HG03175 (cell line): Measurements from ENCODE around the gene NDUFA13.

Experiments
- ATAC-seq: cut with Tn5 transposase; IDR thresholded peaks from one replicate; pipeline ENCODE4 v1.9.1; 2021; ENCODE audit warnings: mild to moderate bottlenecking, moderate library complexity; ENCODE audit not compliant: unreplicated experiment

NDUFA13 gene

DNA sequence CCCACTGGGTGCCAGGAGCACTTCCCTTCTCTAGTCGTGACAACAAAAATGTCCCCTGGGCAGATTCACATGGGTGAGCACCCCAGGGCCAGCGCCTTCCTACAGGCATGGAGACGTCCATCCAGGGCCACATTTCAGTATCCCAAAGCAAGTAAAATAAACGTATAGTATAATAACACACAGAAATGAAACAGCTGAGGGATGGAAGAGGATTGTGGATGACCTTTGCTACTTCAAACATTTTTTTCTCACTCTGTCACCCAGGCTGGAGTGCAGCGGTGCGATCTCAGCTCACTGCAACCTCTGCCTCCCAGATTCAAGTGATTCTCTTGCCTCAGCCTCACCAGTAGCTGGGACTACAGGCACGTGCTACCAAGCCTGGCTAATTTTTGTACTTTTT, 50.3 kb downstream of the NDUFA13 start:
- no peak for ATAC-seq

DNA sequence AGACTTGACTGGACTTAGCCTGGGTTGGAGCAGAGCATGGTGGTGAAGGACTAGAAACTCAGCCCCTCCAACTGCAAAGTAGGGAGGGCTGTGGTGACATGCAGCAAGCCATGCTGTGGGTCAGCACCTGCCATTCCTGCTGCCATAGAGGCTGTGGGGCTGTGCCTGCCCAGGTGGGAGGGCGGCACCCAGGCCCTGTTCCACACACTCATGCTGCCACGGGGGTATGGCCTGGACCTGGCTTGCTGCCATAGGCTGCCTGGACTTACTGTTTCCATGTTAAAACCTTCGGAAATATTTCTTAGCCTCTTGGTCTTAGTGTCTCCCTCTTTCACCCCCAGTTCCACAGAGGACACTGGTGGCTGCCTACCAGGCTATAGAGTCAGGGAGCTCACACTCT, 51.4 kb downstream of the NDUFA13 start:
- ATAC-seq: no peak

DNA sequence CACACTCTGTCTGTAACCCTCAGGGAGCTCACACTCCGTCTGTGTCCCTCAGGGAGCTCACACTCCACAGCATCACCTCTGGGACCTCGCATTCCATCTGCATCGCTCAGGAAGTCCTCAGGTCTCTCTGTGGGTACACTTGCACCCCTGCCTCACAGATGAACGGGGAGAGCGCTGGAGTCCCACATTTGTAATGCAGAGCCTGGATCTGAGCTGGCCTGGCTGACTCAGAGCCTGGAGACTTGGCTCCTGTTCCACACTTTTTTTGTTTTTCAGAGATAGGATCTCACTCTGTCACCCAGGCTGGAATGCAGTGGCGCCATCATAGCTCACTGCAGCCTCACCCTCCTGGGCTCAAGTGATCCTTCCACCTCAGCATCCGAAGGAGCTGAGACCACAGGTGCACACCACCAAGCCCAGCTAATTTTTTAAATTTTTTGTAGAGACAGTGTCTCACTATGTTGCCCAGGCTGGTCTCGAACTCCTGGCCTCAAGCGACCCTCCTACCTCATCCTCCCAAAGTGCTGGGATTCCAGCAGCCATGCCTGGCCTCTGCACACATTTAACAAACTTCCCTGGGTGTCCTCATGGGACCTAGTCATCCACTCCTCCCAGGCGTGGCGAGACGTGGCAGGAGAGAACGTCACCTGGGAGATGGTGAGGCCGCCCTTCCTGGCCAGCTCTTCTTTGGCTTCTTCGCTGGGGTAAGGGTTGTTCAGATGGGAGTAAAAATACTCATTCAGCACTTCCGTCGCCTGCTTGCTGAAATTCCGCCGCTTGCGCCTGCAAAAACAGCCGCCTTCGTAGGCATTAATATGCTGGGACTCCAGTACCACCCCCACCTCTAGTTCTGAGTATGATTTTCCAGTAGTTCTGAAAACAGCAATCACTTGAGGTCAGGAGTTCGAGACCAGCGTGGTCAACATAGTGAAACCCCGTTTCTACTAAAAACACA, 53.1 kb downstream of the NDUFA13 start:
- no peak for ATAC-seq

DNA sequence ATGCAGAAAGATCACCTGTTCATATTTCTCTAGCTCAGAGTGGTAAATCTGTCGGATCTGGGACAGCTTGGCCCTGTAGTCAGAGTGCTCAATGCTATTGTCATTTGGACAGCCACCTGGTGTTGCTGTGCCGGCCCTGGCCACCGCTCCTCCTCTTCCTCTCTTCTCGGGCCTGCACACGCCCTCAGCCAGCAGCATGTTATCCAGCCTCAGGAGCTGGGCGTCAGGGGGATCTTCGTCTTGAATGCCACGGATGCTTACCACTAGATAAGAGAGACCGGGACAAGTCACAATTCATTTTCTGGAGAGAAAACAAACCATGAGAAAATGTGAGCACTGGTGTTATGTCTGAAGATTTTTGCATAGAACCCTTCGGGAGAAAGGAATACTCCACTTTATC, 54.5 kb downstream of the NDUFA13 start:
- no peak for ATAC-seq

DNA sequence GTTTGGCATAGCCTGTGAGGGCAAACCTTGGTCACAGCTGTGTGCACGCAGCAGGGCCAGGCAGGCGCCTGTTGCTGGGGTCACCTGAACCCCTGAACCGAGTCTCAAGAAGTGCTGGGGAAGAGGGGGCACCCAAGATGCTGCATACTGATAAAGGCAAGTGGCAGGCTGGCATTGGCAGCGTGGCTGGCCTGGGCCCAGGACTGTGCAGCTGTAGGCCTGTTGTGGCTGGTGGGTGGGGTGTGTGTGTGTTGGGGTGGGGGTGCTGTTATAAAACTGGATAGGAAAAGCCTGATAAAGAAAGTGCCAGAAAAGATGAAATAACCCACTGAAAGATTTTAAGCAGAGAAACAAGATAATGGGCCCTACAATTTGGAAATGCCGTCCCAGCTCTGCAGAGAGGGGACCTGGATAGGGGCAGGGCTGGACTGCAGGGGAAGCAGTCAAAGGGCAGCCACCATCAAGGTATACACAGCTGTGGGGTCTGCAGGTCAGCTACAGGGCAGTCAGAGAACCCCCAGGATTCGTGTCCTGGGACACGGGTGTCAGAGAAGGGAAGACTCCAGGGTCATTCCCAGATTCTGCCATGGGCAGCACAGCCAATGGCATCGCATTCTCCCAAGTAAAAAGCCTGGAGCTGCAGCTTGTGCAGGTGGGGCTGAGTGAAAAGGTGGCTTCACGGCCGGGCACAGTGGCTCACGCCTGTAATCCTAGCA, 55.2 kb downstream of the NDUFA13 start:
- ATAC-seq: no peak

DNA sequence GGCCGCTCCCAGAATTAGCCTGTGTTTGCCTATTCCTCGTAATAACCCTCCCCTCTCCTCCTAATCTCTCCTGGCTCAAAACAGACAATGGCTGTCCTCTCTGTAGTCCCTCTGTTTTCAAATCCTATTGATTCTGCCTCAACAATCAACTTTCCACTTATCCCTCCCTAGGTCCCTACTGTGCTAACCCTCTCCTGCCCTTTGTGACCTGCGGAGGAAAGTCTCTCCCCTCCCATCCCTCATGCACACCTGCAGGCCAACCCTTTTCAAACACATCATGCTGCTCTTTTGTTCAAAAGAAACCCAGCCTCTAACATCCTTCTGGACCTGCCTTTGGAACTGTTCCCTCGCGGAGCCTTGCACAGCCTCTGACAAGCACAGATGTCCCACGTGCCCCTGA, 59.4 kb downstream of the NDUFA13 start:
- no peak for ATAC-seq
